GM20000 (cell line): ENCODE data around the gene GATA6.
"Not testable (repeated sequence)": the region's sequence is repeated elsewhere in the genome, so short reads cannot be mapped to it uniquely, and the experiment has no call there.

ENCODE experiments used
- DNase-seq: peaks from one replicate; pipeline ENCODE4 v3.0.0; 2012; ENCODE audit warnings: low spot score
- TF ChIP-seq, protein P1 (sequence below): IDR thresholded peaks from 2 replicates; pipeline ENCODE4 v1.5.1; 2012; ENCODE audit warnings: mild to moderate bottlenecking, control low read depth; ENCODE audit errors: extremely low read depth, missing control alignments

The GATA6 gene

DNA sequence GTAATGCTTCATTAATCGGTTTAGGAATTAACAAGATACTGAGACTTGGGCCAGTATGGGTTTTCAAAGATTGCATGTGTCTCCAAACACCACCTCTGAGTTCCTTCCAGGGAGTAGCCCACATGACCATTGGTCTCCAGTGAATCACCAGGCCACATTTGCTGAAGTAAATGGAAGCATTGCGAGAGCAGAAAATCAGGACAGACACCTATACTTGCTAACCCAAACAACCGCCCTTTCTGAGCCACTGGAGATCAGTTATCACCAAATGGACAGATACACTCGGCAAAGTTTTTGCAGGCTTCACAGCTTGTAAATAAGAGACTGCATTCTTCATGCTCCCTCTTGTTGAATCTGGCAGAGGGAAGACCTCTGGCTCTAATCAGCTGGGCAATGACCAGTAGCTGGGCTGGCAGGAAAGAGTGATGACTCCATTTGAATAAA lies 40.9 kb downstream of the GATA6 start:
- no peak for DNase-seq
- TF ChIP-seq, protein P1, sequence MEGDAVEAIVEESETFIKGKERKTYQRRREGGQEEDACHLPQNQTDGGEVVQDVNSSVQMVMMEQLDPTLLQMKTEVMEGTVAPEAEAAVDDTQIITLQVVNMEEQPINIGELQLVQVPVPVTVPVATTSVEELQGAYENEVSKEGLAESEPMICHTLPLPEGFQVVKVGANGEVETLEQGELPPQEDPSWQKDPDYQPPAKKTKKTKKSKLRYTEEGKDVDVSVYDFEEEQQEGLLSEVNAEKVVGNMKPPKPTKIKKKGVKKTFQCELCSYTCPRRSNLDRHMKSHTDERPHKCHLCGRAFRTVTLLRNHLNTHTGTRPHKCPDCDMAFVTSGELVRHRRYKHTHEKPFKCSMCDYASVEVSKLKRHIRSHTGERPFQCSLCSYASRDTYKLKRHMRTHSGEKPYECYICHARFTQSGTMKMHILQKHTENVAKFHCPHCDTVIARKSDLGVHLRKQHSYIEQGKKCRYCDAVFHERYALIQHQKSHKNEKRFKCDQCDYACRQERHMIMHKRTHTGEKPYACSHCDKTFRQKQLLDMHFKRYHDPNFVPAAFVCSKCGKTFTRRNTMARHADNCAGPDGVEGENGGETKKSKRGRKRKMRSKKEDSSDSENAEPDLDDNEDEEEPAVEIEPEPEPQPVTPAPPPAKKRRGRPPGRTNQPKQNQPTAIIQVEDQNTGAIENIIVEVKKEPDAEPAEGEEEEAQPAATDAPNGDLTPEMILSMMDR: no peak

- DNase-seq: no peak
- TF ChIP-seq, protein P1: no peak
These were observed 42.3 kb downstream of the GATA6 start for GRCh38 chr18:22211657-22212056.

DNA sequence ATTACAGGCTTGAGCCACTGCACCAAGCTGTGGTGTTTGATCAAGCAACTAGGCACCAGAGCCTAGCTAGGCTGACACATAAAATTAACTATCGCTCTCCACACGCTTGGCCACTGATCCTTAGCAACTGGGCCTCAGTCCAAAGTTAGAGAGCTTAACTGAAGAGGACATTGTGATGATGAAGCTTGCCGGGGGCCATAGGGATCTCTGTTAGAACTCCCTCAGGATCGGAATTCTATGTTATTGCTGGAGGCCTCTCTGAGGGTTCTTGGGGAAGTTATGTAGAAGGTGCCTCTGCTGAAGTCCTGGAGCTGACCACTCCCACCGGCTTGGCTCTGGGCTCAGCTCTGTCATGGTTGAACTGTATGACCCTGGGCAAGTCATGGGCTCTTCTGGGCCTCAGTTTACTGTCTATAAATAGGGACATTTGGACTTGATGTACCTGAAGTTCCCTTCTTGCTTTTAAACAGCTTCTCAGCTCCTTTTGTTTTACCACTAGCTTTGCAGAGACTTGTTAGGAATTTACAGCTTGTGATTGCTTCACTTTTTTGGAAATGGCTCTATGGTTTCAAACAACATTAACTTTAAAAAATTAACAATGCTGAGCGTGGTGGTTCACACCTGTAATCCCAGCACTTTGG lies 44.1 kb downstream of the GATA6 start:
- TF ChIP-seq, protein P1: no peak
- DNase-seq: no peak

GRCh38 chr18:22214731-22215528 lies 45.5 kb downstream of the GATA6 start:
- DNase-seq: no peak

GRCh38 chr18:22218835-22219234 lies 49.4 kb downstream of the GATA6 start:
- TF ChIP-seq, protein P1: no peak
- DNase-seq: no peak

More at GRCh38 chr18:22214731-22215528, 45.5 kb downstream of the GATA6 start:
- TF ChIP-seq, protein P1: no peak

- TF ChIP-seq, protein P1: no peak
- DNase-seq: no peak
These were observed 50.4 kb downstream of the GATA6 start for GRCh38 chr18:22219568-22220355.

GRCh38 chr18:22220585-22220984 lies 51.2 kb downstream of the GATA6 start:
- DNase-seq: not testable (repeated sequence)
